NCI-H2081 treated with DMSO at 0.1 percent for 48 hours (cell line): ENCODE data around the gene AGMAT.

Experiments used
- DNase-seq: peaks from one replicate; lab custom pipeline; 2025; lab: John Stamatoyannopoulos, UW

Gene AGMAT

GRCh38 chr1:15559189-15559810 is 25.6 kb downstream of the AGMAT start:
- no peak for DNase-seq

- no peak for DNase-seq
These were observed 26.3 kb downstream of the AGMAT start for GRCh38 chr1:15558516-15558915.

- DNase-seq, result no peak
These were observed 27.3 kb downstream of the AGMAT start for GRCh38 chr1:15557594-15557993.

- no peak for DNase-seq
These were observed 27.8 kb downstream of the AGMAT start for GRCh38 chr1:15557008-15557407.

DNA sequence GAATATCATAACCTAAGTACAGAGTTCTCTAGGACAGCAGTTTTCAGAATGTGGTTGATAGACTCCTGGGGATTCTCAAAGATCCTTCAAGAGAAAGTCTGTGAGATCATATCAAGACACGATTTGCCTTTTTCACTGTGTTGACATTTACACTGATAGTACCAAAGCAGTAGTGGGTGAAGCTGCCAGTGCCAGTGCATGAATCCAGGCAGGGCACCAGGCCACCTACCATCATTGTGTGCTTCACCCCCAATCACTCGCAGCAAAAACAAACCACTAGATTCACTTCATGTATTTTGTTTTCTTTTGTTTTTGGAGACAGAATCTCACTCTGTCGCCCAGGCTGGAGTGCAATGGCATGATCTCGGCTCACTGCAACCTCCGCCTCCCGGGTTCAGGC is 34.3 kb downstream of the AGMAT start:
- DNase-seq, result no peak

- DNase-seq, result no peak
These were observed 38.2 kb downstream of the AGMAT start for GRCh38 chr1:15546641-15547040.

DNA sequence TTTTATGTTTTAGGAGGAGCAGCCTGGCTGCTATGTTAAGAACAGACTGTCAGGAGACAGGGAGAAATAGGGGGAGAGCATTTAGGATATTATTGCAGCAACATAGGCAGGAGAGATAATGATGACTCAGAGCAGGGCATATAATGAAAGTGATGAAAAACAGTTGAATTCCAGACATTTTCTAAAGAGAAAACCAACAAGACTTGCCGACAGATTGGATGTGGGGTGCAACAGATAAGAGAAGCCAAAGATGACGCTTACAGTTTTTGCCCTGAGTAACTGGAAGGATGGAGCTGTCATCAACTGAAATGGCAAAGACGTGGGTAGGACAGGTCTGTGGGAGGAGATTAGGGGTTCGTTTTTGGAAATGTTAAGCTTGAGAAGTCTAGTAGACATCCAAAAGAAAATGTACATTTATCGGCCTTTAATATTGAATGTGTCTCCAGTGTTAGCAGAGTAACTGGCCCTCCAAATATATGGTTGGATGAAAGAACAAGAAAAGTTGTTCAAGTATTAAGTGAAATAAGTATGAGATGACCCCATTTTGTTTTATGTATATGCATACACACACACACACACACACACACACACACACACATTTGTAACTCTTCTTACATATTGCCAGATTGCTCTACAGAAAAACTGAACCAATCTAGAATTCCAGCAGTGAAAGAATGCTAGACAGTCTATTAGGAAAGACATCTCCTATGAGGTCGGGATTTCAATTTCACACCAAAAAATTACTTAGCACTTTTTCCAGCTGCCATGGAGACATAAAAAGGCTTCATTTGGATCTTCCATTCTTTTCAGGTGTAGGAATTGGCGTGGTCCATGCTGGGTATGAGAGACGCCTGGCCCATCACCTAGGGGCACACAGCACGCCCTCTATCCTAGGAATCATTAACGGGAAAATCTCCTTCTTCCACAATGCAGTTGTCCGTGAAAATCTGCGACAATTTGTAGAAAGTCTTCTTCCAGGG is 41.0 kb downstream of the AGMAT start:
- DNase-seq, result no peak

- DNase-seq, result no peak
These were observed 41.6 kb downstream of the AGMAT start for GRCh38 chr1:15543251-15543588.

DNA sequence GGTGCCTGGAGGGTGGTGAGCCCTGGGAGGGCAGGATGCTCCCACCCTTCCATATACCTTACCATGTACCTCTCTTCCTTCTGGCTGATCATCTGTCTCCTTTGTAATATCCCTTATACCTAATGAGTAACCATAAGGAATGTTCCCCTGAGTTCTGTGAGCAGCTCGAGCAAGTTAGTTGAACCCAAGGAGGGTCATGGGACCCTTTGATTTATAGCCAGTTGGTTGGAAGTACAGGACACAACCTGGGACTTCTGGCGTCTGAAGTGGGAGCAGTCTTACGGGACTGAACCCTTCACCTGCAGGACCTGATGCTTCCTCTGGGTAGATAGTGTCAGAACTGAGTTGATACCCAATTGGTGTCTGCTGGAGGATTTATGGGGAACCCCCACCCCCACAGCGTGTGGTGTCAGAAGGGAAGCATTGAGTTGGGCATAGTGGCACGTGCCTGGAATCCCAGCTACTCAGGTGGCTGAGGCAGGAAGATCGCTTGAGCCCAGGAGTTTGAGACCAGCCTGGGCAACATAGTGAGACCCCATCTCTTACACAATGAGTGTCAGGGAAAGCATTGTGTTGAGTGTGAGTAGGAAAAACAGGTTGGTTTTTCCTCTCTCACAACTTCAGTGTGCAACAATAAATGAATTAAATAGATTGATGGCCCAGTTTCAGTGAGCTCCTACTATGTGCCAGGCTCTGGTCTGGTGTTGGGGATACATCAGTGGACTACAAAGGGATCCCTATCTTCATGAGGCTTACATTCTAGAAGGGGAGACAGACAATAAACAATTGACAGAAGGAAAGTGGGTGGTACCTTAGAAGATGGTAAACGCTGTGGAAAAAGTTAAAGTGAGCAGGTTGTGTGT is 42.2 kb downstream of the AGMAT start:
- DNase-seq, result no peak

- DNase-seq, result no peak
These were observed 43.5 kb downstream of the AGMAT start for GRCh38 chr1:15541231-15541792.

DNA sequence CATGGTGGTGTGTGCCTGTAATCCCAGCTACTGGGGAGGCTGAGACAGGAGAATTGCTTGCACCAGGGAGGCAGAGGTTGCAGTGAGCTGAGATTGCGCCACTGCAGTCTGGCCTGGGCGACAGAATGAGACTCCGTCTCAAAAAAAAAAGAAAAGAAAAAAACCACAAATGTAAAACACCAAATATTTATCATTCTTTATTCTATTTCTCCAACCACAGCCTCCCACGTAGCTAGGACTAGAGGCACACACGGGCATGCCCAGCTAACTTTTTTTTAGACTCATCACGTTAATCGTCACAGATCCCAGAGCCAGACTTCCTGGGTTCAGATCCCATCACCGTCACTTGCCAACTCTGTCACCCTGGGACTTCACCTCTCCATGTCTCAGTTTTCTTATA is 44.7 kb downstream of the AGMAT start:
- no peak for DNase-seq

GRCh38 chr1:15538771-15539170 is 46.1 kb downstream of the AGMAT start:
- no peak for DNase-seq

DNA sequence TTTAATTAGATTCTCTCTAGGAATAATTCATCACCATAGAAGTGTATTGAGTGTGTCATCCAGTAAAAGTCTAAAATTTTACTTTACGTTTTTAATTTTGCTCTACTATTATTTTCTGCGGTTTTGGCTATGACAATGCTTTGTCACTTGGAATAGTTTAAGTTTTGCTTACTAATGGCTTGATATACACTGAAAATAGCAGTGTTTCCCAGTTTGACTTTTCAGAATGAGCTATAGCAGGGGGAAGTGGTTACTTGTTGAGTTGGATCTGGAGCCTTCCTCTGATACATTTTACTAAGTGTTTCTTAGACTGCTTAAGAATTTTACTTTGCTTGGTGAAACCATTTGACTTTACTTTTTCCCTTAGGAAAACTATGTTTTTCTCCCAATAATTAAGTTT is 53.2 kb downstream of the AGMAT start:
- no peak for DNase-seq

DNA sequence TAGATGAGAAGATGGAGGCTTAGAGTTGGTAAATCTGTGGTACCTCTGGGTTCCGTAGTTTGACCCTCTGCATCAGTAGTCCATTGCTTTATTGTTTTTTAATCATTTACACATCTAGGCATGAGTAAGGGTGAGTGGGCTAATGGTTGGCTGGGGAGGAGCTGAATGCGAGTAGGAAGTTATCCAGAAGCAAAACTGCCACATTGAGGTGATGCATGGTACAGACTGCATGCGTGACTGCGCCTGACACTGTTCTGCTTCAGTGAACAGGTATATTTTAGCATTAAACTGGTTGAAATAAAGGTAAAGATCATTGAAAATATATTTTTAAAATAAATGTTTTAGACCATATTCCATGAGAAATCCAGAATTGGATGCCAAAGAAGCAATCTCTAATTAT is 53.8 kb downstream of the AGMAT start:
- no peak for DNase-seq

DNA sequence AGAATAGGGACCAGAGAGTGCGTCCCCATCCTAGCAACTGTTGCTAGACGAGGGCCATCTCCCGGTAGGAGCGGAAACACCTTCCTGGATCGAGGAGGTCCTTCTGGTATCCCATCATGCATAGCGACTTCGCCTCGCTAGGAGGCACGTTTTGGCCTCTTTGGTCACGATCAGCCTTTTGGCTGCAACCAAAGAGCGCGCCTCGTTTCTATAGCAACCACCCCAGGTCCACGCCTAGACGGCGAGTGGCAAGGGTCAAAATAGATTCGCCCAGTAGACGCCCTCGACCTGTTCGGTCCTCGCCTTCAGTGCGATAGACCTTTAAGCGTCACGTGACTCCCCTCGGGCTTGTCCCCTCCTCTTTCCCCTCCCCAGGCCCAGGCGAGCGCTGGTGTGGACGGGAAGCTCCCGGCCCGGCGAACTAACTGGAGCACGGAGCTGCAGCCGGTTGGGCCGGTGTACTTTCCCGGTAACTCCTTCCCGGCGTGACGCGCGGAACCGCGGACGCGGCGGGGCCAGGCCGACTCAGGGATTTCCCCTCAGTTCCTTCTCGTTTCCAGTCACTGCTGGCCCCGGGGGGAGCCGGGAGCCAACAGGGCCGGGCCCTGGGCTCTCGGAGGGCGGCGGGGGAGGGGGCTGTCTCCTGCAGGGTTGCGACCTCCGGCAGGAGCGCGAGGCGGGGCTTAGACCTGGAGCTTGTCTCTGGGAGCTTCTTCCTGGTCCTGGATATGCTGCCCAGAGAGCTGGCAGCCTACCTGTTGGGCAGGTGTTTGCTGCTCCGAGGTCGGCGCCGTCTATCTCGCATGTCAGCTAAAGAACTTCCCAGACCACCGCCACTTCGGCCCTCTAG is 58.1 kb downstream of the AGMAT start, which contains the start of gene DNAJC16:
DNAJC16 (plus strand) TSS at position 359 of the 850 bp plus-strand sequence. CDS start 2,258 bp downstream, outside the sequence.
- DNase-seq, result peak; percentile 99

DNA sequence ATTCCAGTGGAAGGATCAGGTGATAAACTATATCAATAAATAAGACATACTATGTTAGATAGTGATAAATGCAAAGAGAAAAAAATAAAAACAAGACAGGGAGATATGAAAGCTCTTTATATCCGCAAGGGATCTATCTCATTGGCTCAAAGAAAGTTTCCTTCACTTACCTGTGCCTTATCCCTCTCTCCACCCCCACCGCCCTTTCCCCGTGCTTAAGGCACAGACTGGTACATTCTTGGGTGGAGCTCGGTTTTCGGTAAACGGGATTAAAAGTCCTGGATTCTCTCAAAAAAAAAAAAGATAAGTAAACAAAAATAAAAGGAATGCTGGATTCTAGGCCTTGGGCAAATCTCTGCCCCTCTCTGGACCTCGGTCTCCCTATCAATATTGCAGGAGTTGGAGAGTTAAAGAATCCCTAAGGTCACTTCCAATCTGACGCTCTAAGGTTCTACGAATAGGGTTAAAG is 58.8 kb downstream of the AGMAT start:
- DNase-seq, result no peak

GRCh38 chr1:15525050-15526020 is 59.5 kb downstream of the AGMAT start:
- DNase-seq, result no peak

GRCh38 chr1:15524283-15525049 is 60.4 kb downstream of the AGMAT start:
- DNase-seq, result peak; percentile 59

DNA sequence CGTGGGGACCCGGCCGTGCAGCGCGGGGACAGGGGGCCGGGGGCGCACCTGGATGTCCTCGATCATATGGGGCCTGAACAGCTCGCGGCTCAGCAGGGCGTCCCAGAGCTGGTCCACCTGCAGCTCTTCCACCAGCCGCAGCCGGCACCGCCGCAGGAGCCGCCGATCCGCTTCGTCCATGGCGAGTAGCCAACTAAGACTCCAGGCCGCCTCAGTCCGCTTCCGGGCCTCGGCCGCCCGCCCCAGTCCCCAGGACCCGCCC is 60.9 kb downstream of the AGMAT start, which contains the start of gene CASP9:
CASP9 (minus strand) TSS at position 195 of the 262 bp plus-strand sequence; CDS start at position 180, 15 bp downstream.
- DNase-seq, result no peak
